ENCODE data around the gene TMEM88. TPM values are rescaled to one million over a fixed set of nuclear protein-coding genes. Genes with fewer than 3 reads are reported as not detected.
A peak's percentile ranks its signal among the peaks of the same experiment; 100 is the strongest.

Gene TMEM88
- total and polyA plus RNA-seq, 2 of the 13 experiments (the other 11 are each of a cell fraction or from before 2014, with no cell fraction given), result 0.31 to 0.66 TPM

GRCh38 chr17:7841915-7842379, 12.9 kb upstream of the TMEM88 start (continued):
- TF ChIP-seq RNF219 (CRISPR knock-in tag; IDR thresholded peaks at IDR 0.05) (no peak), SALL1 (CRISPR knock-in tag; IDR thresholded peaks at IDR 0.05) (0 out of 2 replicates have a peak, but pooled peaks have one; percentile 68), ZNF367 (CRISPR knock-in tag; IDR thresholded peaks at IDR 0.05; ENCODE audit: borderline replicate concordance) (no peak), ZNF333 (CRISPR knock-in tag; IDR thresholded peaks at IDR 0.05; ENCODE audit: borderline replicate concordance) (no peak; the same call in 1 of the 2 replicates), STAT5B (CRISPR knock-in tag; IDR thresholded peaks at IDR 0.05) (no peak), ZNF577 (CRISPR knock-in tag; IDR thresholded peaks at IDR 0.05; ENCODE audit: borderline replicate concordance, low read depth) (no peak), MAZ (IDR thresholded peaks at IDR 0.05; ENCODE audit: borderline replicate concordance, low read depth, low read length) (peak; percentile 35; the same call in 1 of the 2 replicates), MAZ (CRISPR knock-in tag; IDR thresholded peaks at IDR 0.05; ENCODE audit: low read depth) (peak; percentile 76; the same call in 1 of the 2 replicates), PHB2 (IDR thresholded peaks at IDR 0.05; ENCODE audit: partially characterized antibody) (no peak), GPBP1L1 (CRISPR knock-in tag; IDR thresholded peaks at IDR 0.05) (no peak), SMAD9 (CRISPR knock-in tag; IDR thresholded peaks at IDR 0.05) (no peak), CCAR2 (optimal IDR thresholded peaks at IDR 0.05; ENCODE audit: low read depth, low read length) (no peak), ELF3 (CRISPR knock-in tag; IDR thresholded peaks at IDR 0.05) (no peak), HNRNPL (IDR thresholded peaks at IDR 0.05; ENCODE audit: low read depth, low read length) (no peak), MED1 (CRISPR knock-in tag; IDR thresholded peaks at IDR 0.05) (peak; percentile 34; the same call in 1 of the 2 replicates), ZFP36L1 (CRISPR knock-in tag; IDR thresholded peaks at IDR 0.05) (no peak), ARID2 (CRISPR knock-in tag; IDR thresholded peaks at IDR 0.05; ENCODE audit: borderline replicate concordance) (no peak), ZSCAN30 (CRISPR knock-in tag; IDR thresholded peaks at IDR 0.05) (no peak), NR2F1 (CRISPR knock-in tag; IDR thresholded peaks at IDR 0.05) (no peak), SMC3 (IDR thresholded peaks at IDR 0.05; ENCODE audit: low read length) (no peak), RARG (CRISPR knock-in tag; IDR thresholded peaks at IDR 0.05; ENCODE audit: low read depth) (no peak), TRAFD1 (CRISPR knock-in tag; IDR thresholded peaks at IDR 0.05; ENCODE audit: borderline replicate concordance) (peak; percentile 78; the same call in 1 of the 2 replicates), TMF1 (CRISPR knock-in tag; IDR thresholded peaks at IDR 0.05; ENCODE audit: low read depth) (no peak), ZZZ3 (CRISPR knock-in tag; IDR thresholded peaks at IDR 0.05; ENCODE audit: borderline replicate concordance) (peak; percentile 52; the same call in 1 of the 2 replicates), JUNB (CRISPR knock-in tag; IDR thresholded peaks at IDR 0.05; ENCODE audit: borderline replicate concordance) (no peak)
- TF ChIP-seq, protein P1, sequence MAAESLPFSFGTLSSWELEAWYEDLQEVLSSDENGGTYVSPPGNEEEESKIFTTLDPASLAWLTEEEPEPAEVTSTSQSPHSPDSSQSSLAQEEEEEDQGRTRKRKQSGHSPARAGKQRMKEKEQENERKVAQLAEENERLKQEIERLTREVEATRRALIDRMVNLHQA (CRISPR knock-in tag; IDR thresholded peaks at IDR 0.05), result no peak

Measured in HepG2 (cell line).